Erythroblast (primary cell): Measurements from ENCODE around the gene CSTF3.

ENCODE experiments used
- GATA1 ChIP-seq: IDR thresholded peaks from 2 replicates; pipeline ENCODE4 v1.6.1; 2011; ENCODE audit warnings: low read depth, mild to moderate bottlenecking, control low read depth, low read length, moderate library complexity
- POLR2A ChIP-seq: IDR thresholded peaks from 2 replicates; pipeline ENCODE4 v1.6.1; 2011; ENCODE audit warnings: mild to moderate bottlenecking, low read length

GRCh38 chr11:33157103-33158027 lies 3.9 kb downstream of the CSTF3 start:
- no peak for TF ChIP-seq POLR2A
- TF ChIP-seq GATA1 = no peak
